Ascending aorta (tissue), 2 donors: ENCODE measurements around the gene STRBP. TPM values are rescaled to one million over a fixed set of nuclear protein-coding genes. Genes with fewer than 3 reads are reported as not detected.

Experiments
- DNase-seq, 2 donors: peaks; one replicate each; pipeline ENCODE4 v3.0.0-alpha.2; 2019; ENCODE audit warnings: low spot score in 2 of 2
- H3K27ac ChIP-seq, 2 donors: fragments of 200-600 bp; sonication (generic); one replicate each; pipeline ENCODE4 v1.5.1; 2016 to 2017; ENCODE audit warnings: mild to moderate bottlenecking in 1 of 2
- H3K27me3 ChIP-seq: fragments of 200-600 bp; sonication (generic); one replicate; pipeline ENCODE4 v1.5.1; 2017
- H3K36me3 ChIP-seq, 2 donors: fragments of 200-600 bp; sonication (generic); one replicate each; pipeline ENCODE4 v1.5.1; 2016
- H3K4me1 ChIP-seq, 2 donors: fragments of 200-600 bp; sonication (generic); one replicate each; pipeline ENCODE4 v1.5.1; 2016 to 2017; ENCODE audit warnings: mild to moderate bottlenecking in 1 of 2
- H3K4me3 ChIP-seq, 2 donors: fragments of 200-600 bp; sonication (generic); one replicate each; pipeline ENCODE4 v1.5.1; 2016 to 2017; ENCODE audit warnings: mild to moderate bottlenecking in 1 of 2
- H3K9me3 ChIP-seq, 2 donors: fragments of 200-600 bp; sonication (generic); one replicate each; pipeline ENCODE4 v1.5.1; 2016
- CTCF ChIP-seq, 3 experiments: fragments of 200-600 bp in 2 of 3; fragments of 450-650 bp in 1 of 3; sonication (generic) in 2 of 3; IDR thresholded peaks; one replicate each; pipeline ENCODE4 v1.5.1; 2016 to 2019; ENCODE audit warnings: antibody characterized with exemption in 3 of 3, mild to moderate bottlenecking in 1 of 3, moderate library complexity in 1 of 3
- intact Hi-C: fragments of 100-400 bp; cut with DNase I; formaldehyde crosslinking; loops from one replicate; pipeline ENCODE4 v1.15.1; 2023
- total RNA-seq: library from RNA; depleted of rRNA; stranded (reverse); fragments of >200 nt; gene quantifications from one replicate; pipeline ENCODE4 v1.1.0, GENCODE V29; 2016

The STRBP gene
- total RNA-seq, 1 donor from 2014 or later: 0.43 TPM

DNA sequence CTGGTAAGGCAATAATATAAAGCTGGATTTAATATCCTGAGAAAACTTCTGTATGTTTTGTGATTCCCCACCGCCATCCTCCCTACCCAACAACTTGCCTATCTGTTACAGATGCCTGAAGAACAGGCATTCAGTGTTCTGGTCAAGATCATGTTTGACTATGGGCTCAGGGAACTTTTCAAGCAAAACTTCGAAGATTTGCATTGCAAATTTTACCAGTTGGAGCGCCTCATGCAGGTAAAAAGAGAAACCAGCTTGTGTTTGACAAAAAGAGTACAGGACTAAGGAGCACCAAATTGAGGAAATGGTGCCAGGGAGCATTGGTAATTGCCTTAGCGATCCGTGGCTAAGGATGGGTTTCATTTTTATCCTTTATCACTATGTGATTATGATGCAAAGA lies 194.9 kb downstream of the STRBP start:
- peaks cover 8 to 20% of the 10 kb centered on the region in 2 donors for H3K4me1 ChIP-seq
- H3K36me3 ChIP-seq: peaks cover under 1 to 30% of the 10 kb centered on the region in 2 donors
- H3K27ac ChIP-seq: peak overlapping the region; percentile 68 to 71
- no peaks in the 10 kb centered on the region for H3K27me3 ChIP-seq
- no peaks in the 10 kb centered on the region for H3K9me3 ChIP-seq
- intact Hi-C loops: loop anchor here (10.0 kb wide), 1 partner anchor 169 kb away; the partner anchor contains the start of gene RC3H2
- H3K4me3 ChIP-seq: peak overlapping the region in 1 of 2 donors; percentile 33
- no peak for TF ChIP-seq CTCF (IDR thresholded peaks at IDR 0.05)
- DNase-seq: no peak

- Histone ChIP-seq H3K27ac (peak overlapping the region; percentile 68 to 71), H3K9me3 (no peaks in the 10 kb centered on the region), H3K36me3 (peaks cover 0 to 24% of the 10 kb centered on the region in 2 donors), H3K4me1 (peaks cover 8 to 20% of the 10 kb centered on the region in 2 donors), H3K4me3 (no peak overlapping the region), H3K27me3 (no peaks in the 10 kb centered on the region)
- intact Hi-C loops: loop anchor here (10.0 kb wide), 1 partner anchor 168 kb away; the partner anchor contains the start of gene RC3H2
- no peak for TF ChIP-seq CTCF (IDR thresholded peaks at IDR 0.05)
- no peak for DNase-seq
These were observed 195.9 kb downstream of the STRBP start for GRCh38 chr9:123072407-123072995.

Other genes starting within 250 kb of the STRBP start
- gene GPR21, start 234.9 kb downstream of the STRBP start, total RNA-seq: 5.7 TPM
- gene CRB2, start 87.6 kb upstream of the STRBP start, total RNA-seq: not detected